ENCODE results near the gene PRDM16.

The PRDM16 gene

GRCh38 chr1:3459940-3460671, 391.1 kb downstream of the PRDM16 start:
- Mint-ChIP-seq H3K27ac (no peak overlapping the region), H3K27me3 (ENCODE audit: low read depth) (peaks cover 6% of the 10 kb centered on the region), H3K9me3 (no peaks in the 10 kb centered on the region), H3K36me3 (ENCODE audit: low read depth) (no peaks in the 10 kb centered on the region), H3K4me3 (no peak overlapping the region), H3K4me1 (ENCODE audit: low read depth) (no peaks in the 10 kb centered on the region)

GRCh38 chr1:3460672-3461131, 391.7 kb downstream of the PRDM16 start:
- H3K27ac Mint-ChIP-seq: no peak overlapping the region
- no peaks in the 10 kb centered on the region for H3K27me3 Mint-ChIP-seq (ENCODE audit: low read depth)
- H3K4me1 Mint-ChIP-seq (ENCODE audit: low read depth): no peaks in the 10 kb centered on the region
- no peaks in the 10 kb centered on the region for H3K9me3 Mint-ChIP-seq
- no peak overlapping the region for H3K4me3 Mint-ChIP-seq
- H3K36me3 Mint-ChIP-seq (ENCODE audit: low read depth): no peaks in the 10 kb centered on the region

GRCh38 chr1:3461238-3461933, 392.4 kb downstream of the PRDM16 start:
- Mint-ChIP-seq H3K27me3 (ENCODE audit: low read depth) (no peaks in the 10 kb centered on the region), H3K36me3 (ENCODE audit: low read depth) (no peaks in the 10 kb centered on the region), H3K4me3 (no peak overlapping the region), H3K4me1 (ENCODE audit: low read depth) (no peaks in the 10 kb centered on the region), H3K27ac (no peak overlapping the region), H3K9me3 (no peaks in the 10 kb centered on the region)

- H3K9me3 Mint-ChIP-seq: no peaks in the 10 kb centered on the region
- no peaks in the 10 kb centered on the region for H3K4me1 Mint-ChIP-seq (ENCODE audit: low read depth)
- H3K27me3 Mint-ChIP-seq (ENCODE audit: low read depth): no peaks in the 10 kb centered on the region
- H3K36me3 Mint-ChIP-seq (ENCODE audit: low read depth): no peaks in the 10 kb centered on the region
- H3K4me3 Mint-ChIP-seq: no peak overlapping the region
- H3K27ac Mint-ChIP-seq: no peak overlapping the region
These were observed 392.9 kb downstream of the PRDM16 start for GRCh38 chr1:3461934-3462275.

GRCh38 chr1:3462356-3463012, 393.5 kb downstream of the PRDM16 start:
- Mint-ChIP-seq H3K4me1 (ENCODE audit: low read depth) (no peaks in the 10 kb centered on the region), H3K36me3 (ENCODE audit: low read depth) (no peaks in the 10 kb centered on the region), H3K4me3 (no peak overlapping the region), H3K27me3 (ENCODE audit: low read depth) (no peaks in the 10 kb centered on the region), H3K9me3 (no peaks in the 10 kb centered on the region), H3K27ac (no peak overlapping the region)

- Mint-ChIP-seq H3K27ac (no peak overlapping the region), H3K36me3 (ENCODE audit: low read depth) (no peaks in the 10 kb centered on the region), H3K9me3 (no peaks in the 10 kb centered on the region), H3K4me1 (ENCODE audit: low read depth) (no peaks in the 10 kb centered on the region), H3K27me3 (ENCODE audit: low read depth) (no peaks in the 10 kb centered on the region), H3K4me3 (no peak overlapping the region)
These were observed 394.0 kb downstream of the PRDM16 start for GRCh38 chr1:3463013-3463385.

GRCh38 chr1:3463408-3463863, 394.4 kb downstream of the PRDM16 start:
- H3K9me3 Mint-ChIP-seq: no peaks in the 10 kb centered on the region
- H3K4me3 Mint-ChIP-seq: no peak overlapping the region
- H3K27ac Mint-ChIP-seq: no peak overlapping the region
- H3K27me3 Mint-ChIP-seq (ENCODE audit: low read depth): no peaks in the 10 kb centered on the region
- no peaks in the 10 kb centered on the region for H3K4me1 Mint-ChIP-seq (ENCODE audit: low read depth)
- H3K36me3 Mint-ChIP-seq (ENCODE audit: low read depth): no peaks in the 10 kb centered on the region

- no peaks in the 10 kb centered on the region for H3K4me1 Mint-ChIP-seq (ENCODE audit: low read depth)
- H3K4me3 Mint-ChIP-seq: no peak overlapping the region
- no peaks in the 10 kb centered on the region for H3K27me3 Mint-ChIP-seq (ENCODE audit: low read depth)
- H3K9me3 Mint-ChIP-seq: no peaks in the 10 kb centered on the region
- no peaks in the 10 kb centered on the region for H3K36me3 Mint-ChIP-seq (ENCODE audit: low read depth)
- H3K27ac Mint-ChIP-seq: no peak overlapping the region
These were observed 395.1 kb downstream of the PRDM16 start for GRCh38 chr1:3463891-3464648.

GRCh38 chr1:3464649-3465025, 395.6 kb downstream of the PRDM16 start:
- no peak overlapping the region for H3K4me3 Mint-ChIP-seq
- no peaks in the 10 kb centered on the region for H3K27me3 Mint-ChIP-seq (ENCODE audit: low read depth)
- no peaks in the 10 kb centered on the region for H3K4me1 Mint-ChIP-seq (ENCODE audit: low read depth)
- no peaks in the 10 kb centered on the region for H3K9me3 Mint-ChIP-seq
- no peak overlapping the region for H3K27ac Mint-ChIP-seq
- H3K36me3 Mint-ChIP-seq (ENCODE audit: low read depth): no peaks in the 10 kb centered on the region

- Mint-ChIP-seq H3K4me1 (ENCODE audit: low read depth) (no peaks in the 10 kb centered on the region), H3K27me3 (ENCODE audit: low read depth) (no peaks in the 10 kb centered on the region), H3K9me3 (no peaks in the 10 kb centered on the region), H3K36me3 (ENCODE audit: low read depth) (no peaks in the 10 kb centered on the region), H3K27ac (no peak overlapping the region), H3K4me3 (no peak overlapping the region)
These were observed 396.3 kb downstream of the PRDM16 start for GRCh38 chr1:3465091-3465934.

- Mint-ChIP-seq H3K27ac (no peak overlapping the region), H3K36me3 (ENCODE audit: low read depth) (no peaks in the 10 kb centered on the region), H3K4me3 (no peak overlapping the region), H3K27me3 (ENCODE audit: low read depth) (no peaks in the 10 kb centered on the region), H3K9me3 (no peaks in the 10 kb centered on the region), H3K4me1 (ENCODE audit: low read depth) (no peaks in the 10 kb centered on the region)
These were observed 396.9 kb downstream of the PRDM16 start for GRCh38 chr1:3465935-3466321.

GRCh38 chr1:3466366-3467075, 397.5 kb downstream of the PRDM16 start:
- no peak overlapping the region for H3K4me3 Mint-ChIP-seq
- no peaks in the 10 kb centered on the region for H3K9me3 Mint-ChIP-seq
- H3K36me3 Mint-ChIP-seq (ENCODE audit: low read depth): no peaks in the 10 kb centered on the region
- H3K27me3 Mint-ChIP-seq (ENCODE audit: low read depth): no peaks in the 10 kb centered on the region
- no peaks in the 10 kb centered on the region for H3K4me1 Mint-ChIP-seq (ENCODE audit: low read depth)
- H3K27ac Mint-ChIP-seq: no peak overlapping the region
